Stimulated activated naive CD8-positive, alpha-beta T cell treated with anti-CD3 and anti-CD28 coated beads, Interleukin-15, amount 100 ng/mL, for 72 hours (primary cell): ENCODE results near the gene SSNA1.

Experiments used
- ATAC-seq: fragments of 150-1000 bp; cut with Tn5 transposase; 2 replicates; pipeline ENCODE4 v1.10.0; 2021; ENCODE audit warnings: mild to moderate bottlenecking, moderate library complexity
- DNase-seq, 2 donors: peaks; one replicate each; pipeline ENCODE4 v3.0.0; 2021 to 2022
- H3K27ac Mint-ChIP-seq, 2 donors: one replicate each; pipeline ENCODE4 v1.8.0; 2022; ENCODE audit warnings: mild to moderate bottlenecking in 2 of 2, mixed read lengths in 2 of 2, moderate library complexity in 2 of 2
- H3K27me3 Mint-ChIP-seq: one replicate; pipeline ENCODE4 v1.8.0; 2022; ENCODE audit warnings: mixed read lengths
- H3K4me1 Mint-ChIP-seq: one replicate; pipeline ENCODE4 v1.8.0; 2022; ENCODE audit warnings: mild to moderate bottlenecking, mixed read lengths
- H3K4me3 Mint-ChIP-seq, 2 donors: one replicate each; pipeline ENCODE4 v1.8.0; 2022; ENCODE audit warnings: mild to moderate bottlenecking in 2 of 2, mixed read lengths in 2 of 2, moderate library complexity in 1 of 2
- H3K9me3 Mint-ChIP-seq, 2 donors: one replicate each; pipeline ENCODE4 v1.8.0; 2022; ENCODE audit warnings: mixed read lengths in 2 of 2

The SSNA1 gene

GRCh38 chr9:137195525-137196220, 7.2 kb downstream of the SSNA1 start:
- H3K4me1 Mint-ChIP-seq, result peaks cover 32% of the 10 kb centered on the region
- no peak overlapping the region for H3K4me3 Mint-ChIP-seq
- DNase-seq, result no peak
- ATAC-seq, result no peak
- no peaks in the 10 kb centered on the region for H3K9me3 Mint-ChIP-seq
- H3K27ac Mint-ChIP-seq, result no peak overlapping the region
- H3K27me3 Mint-ChIP-seq, result peaks cover 15% of the 10 kb centered on the region

- Mint-ChIP-seq H3K4me3 (peak overlapping the region in 1 of 2 donors; percentile 13), H3K27ac (no peak overlapping the region), H3K9me3 (no peaks in the 10 kb centered on the region), H3K4me1 (peaks cover 50% of the 10 kb centered on the region), H3K27me3 (peaks cover 15% of the 10 kb centered on the region)
- DNase-seq (no peak), ATAC-seq (no peak)
These were observed 9.8 kb downstream of the SSNA1 start for GRCh38 chr9:137198051-137198901.

GRCh38 chr9:137198902-137199283, 10.4 kb downstream of the SSNA1 start:
- DNase-seq (no peak), ATAC-seq (no peak)
- H3K9me3 Mint-ChIP-seq, result no peaks in the 10 kb centered on the region
- no peak overlapping the region for H3K27ac Mint-ChIP-seq
- H3K4me1 Mint-ChIP-seq, result peaks cover 55% of the 10 kb centered on the region
- H3K27me3 Mint-ChIP-seq, result peaks cover 15% of the 10 kb centered on the region
- peak overlapping the region in 1 of 2 donors; percentile 89 for H3K4me3 Mint-ChIP-seq

GRCh38 chr9:137199411-137200121, 11.1 kb downstream of the SSNA1 start:
- DNase-seq (no peak), ATAC-seq (no peak)
- no peak overlapping the region for H3K27ac Mint-ChIP-seq

GRCh38 chr9:137200311-137201204, 12.1 kb downstream of the SSNA1 start, which contains the start of gene TPRN:
TSS of gene TPRN (minus strand) at chr9:137200741. CDS start at chr9:137200711, 30 bp downstream.
- Mint-ChIP-seq H3K27ac (peak within 1 kb of the TSS; percentile 65 to 82), H3K9me3 (no peaks in the 10 kb centered on the region), H3K4me3 (peak within 1 kb of the TSS; percentile 86 to 89), H3K4me1 (peaks cover 65% of the 10 kb centered on the region), H3K27me3 (peaks cover 15% of the 10 kb centered on the region)
- ATAC-seq (peak; percentile 96), DNase-seq (peak; percentile 97 to 98)

More at GRCh38 chr9:137199411-137200121, 11.1 kb downstream of the SSNA1 start:
- Mint-ChIP-seq H3K9me3 (no peaks in the 10 kb centered on the region), H3K4me3 (peak overlapping the region; percentile 85 to 89), H3K27me3 (peaks cover 15% of the 10 kb centered on the region), H3K4me1 (peaks cover 62% of the 10 kb centered on the region)

GRCh38 chr9:137201205-137201868, 12.9 kb downstream of the SSNA1 start:
- H3K9me3 Mint-ChIP-seq, result no peaks in the 10 kb centered on the region
- H3K4me3 Mint-ChIP-seq, result peak overlapping the region; percentile 86 to 89
- H3K27me3 Mint-ChIP-seq, result peaks cover 15% of the 10 kb centered on the region
- ATAC-seq (no peak), DNase-seq (no peak)
- H3K27ac Mint-ChIP-seq, result peak overlapping the region; percentile 65 to 82
- H3K4me1 Mint-ChIP-seq, result peaks cover 73% of the 10 kb centered on the region

GRCh38 chr9:137202966-137203365, 14.5 kb downstream of the SSNA1 start:
- DNase-seq, result no peak
- H3K4me3 Mint-ChIP-seq, result no peak overlapping the region
- H3K27me3 Mint-ChIP-seq, result peaks cover 15% of the 10 kb centered on the region
- no peak overlapping the region for H3K27ac Mint-ChIP-seq
- peaks cover 82% of the 10 kb centered on the region for H3K4me1 Mint-ChIP-seq
- H3K9me3 Mint-ChIP-seq, result no peaks in the 10 kb centered on the region
- ATAC-seq, result no peak

GRCh38 chr9:137204731-137205125, 16.3 kb downstream of the SSNA1 start:
- peaks cover 70% of the 10 kb centered on the region for H3K4me1 Mint-ChIP-seq
- peaks cover 1% of the 10 kb centered on the region for H3K27me3 Mint-ChIP-seq
- DNase-seq (no peak), ATAC-seq (no peak)
- no peaks in the 10 kb centered on the region for H3K9me3 Mint-ChIP-seq
- peak overlapping the region; percentile 95 to 98 for H3K4me3 Mint-ChIP-seq
- peak overlapping the region; percentile 92 to 95 for H3K27ac Mint-ChIP-seq

GRCh38 chr9:137205126-137206069, 16.9 kb downstream of the SSNA1 start, which contains the start of the genes NDOR1 and TMEM203:
TSS of gene NDOR1 (plus strand) at chr9:137205700. CDS start at chr9:137205778, 78 bp downstream.
TSS of gene TMEM203 (minus strand) at chr9:137205648. CDS start at chr9:137205414, 234 bp downstream.
- Mint-ChIP-seq H3K4me3 (peak within 1 kb of the TSS; percentile 95 to 98), H3K9me3 (no peaks in the 10 kb centered on the region), H3K4me1 (peaks cover 69% of the 10 kb centered on the region), H3K27me3 (no peaks in the 10 kb centered on the region), H3K27ac (peak within 1 kb of the TSS; percentile 96 to 97)
- ATAC-seq (peak; percentile 71), DNase-seq (peak; percentile 88 to 92)

GRCh38 chr9:137206602-137207001, 18.1 kb downstream of the SSNA1 start:
- no peaks in the 10 kb centered on the region for H3K27me3 Mint-ChIP-seq
- peaks cover 60% of the 10 kb centered on the region for H3K4me1 Mint-ChIP-seq
- ATAC-seq (no peak), DNase-seq (no peak)
- H3K9me3 Mint-ChIP-seq, result no peaks in the 10 kb centered on the region
- peak overlapping the region; percentile 96 to 97 for H3K27ac Mint-ChIP-seq
- peak overlapping the region; percentile 95 to 98 for H3K4me3 Mint-ChIP-seq

- Mint-ChIP-seq H3K4me3 (no peak overlapping the region), H3K27me3 (no peaks in the 10 kb centered on the region), H3K9me3 (no peaks in the 10 kb centered on the region), H3K4me1 (peaks cover 18% of the 10 kb centered on the region), H3K27ac (peak overlapping the region in 1 of 2 donors; percentile 7)
- ATAC-seq, result peak; percentile 19
- no peak for DNase-seq
These were observed 23.1 kb downstream of the SSNA1 start for GRCh38 chr9:137211532-137211931.

- no peak for DNase-seq
- ATAC-seq, result no peak
- H3K27ac Mint-ChIP-seq, result no peak overlapping the region
These were observed 24.0 kb downstream of the SSNA1 start for GRCh38 chr9:137212520-137212919.

More at GRCh38 chr9:137212520-137212919, 24.0 kb downstream of the SSNA1 start:
- H3K27me3 Mint-ChIP-seq, result no peaks in the 10 kb centered on the region
- H3K4me3 Mint-ChIP-seq, result no peak overlapping the region
- no peaks in the 10 kb centered on the region for H3K9me3 Mint-ChIP-seq
- H3K4me1 Mint-ChIP-seq, result peaks cover 8% of the 10 kb centered on the region
